Measurements from ENCODE around the gene NUDT3.
A peak's percentile ranks its signal among the peaks of the same experiment; 100 is the strongest.

The NUDT3 gene

DNA sequence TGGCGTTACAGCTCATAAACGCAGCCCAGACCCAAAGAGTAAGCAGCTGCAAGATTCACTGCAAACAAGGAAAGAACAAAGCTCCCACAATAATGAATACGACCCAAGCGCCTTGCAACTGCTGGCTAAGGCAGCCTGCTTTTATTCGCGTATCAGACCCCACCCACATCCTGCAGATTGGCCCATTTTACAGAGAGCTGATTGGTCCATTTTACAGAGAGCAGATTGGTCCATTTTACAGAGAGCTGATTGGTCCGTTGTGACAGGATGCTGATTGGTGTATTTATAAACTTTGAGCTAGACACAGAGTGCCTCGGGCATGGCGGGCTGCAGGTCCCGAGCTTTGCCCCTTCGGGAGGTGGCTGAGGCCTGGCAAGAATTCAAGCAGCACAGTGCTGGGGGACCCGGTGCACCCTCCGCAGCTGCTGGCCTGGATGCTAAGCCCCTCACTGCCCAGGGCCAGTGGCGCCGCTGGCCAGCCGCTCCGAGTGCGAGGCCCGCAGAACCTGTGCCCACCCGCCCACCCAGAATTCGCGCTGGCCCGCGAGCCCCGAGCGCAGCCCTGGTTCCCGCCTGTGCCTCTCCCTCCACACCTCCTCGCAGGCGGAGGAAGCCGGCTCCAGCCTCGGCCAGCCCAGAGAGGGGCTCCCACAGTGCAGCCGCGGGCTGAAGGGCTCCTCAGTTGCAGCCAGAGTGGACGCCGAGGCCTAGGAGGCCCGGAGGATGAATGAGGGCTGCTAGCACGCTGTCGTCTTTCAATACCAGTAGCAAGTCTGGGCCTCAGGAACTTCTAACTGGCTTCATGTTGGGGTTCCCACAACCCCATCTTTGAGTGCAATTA, 44.6 kb upstream of the NUDT3 start:
- Histone ChIP-seq H3K27me3 (ENCODE audit: control insufficient read depth, insufficient read depth, low read length) (no peaks in the 10 kb centered on the region), H3K27ac (no peak overlapping the region), H3K4me3 (ENCODE audit: low read depth, low read length) (no peak overlapping the region), H3K4me1 (no peaks in the 10 kb centered on the region), H3K36me3 (ENCODE audit: control insufficient read depth, insufficient read depth, low read length) (no peaks in the 10 kb centered on the region), H2AFZ (no peak overlapping the region), H3K79me2 (no peaks in the 10 kb centered on the region), H3K9me3 (ENCODE audit: control insufficient read depth, low read length) (no peaks in the 10 kb centered on the region), H3K9ac (no peak overlapping the region), H3K4me2 (ENCODE audit: low read length) (no peak overlapping the region)
- TF ChIP-seq, protein P1, sequence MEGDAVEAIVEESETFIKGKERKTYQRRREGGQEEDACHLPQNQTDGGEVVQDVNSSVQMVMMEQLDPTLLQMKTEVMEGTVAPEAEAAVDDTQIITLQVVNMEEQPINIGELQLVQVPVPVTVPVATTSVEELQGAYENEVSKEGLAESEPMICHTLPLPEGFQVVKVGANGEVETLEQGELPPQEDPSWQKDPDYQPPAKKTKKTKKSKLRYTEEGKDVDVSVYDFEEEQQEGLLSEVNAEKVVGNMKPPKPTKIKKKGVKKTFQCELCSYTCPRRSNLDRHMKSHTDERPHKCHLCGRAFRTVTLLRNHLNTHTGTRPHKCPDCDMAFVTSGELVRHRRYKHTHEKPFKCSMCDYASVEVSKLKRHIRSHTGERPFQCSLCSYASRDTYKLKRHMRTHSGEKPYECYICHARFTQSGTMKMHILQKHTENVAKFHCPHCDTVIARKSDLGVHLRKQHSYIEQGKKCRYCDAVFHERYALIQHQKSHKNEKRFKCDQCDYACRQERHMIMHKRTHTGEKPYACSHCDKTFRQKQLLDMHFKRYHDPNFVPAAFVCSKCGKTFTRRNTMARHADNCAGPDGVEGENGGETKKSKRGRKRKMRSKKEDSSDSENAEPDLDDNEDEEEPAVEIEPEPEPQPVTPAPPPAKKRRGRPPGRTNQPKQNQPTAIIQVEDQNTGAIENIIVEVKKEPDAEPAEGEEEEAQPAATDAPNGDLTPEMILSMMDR (IDR thresholded peaks at IDR 0.05): no peak

DNA sequence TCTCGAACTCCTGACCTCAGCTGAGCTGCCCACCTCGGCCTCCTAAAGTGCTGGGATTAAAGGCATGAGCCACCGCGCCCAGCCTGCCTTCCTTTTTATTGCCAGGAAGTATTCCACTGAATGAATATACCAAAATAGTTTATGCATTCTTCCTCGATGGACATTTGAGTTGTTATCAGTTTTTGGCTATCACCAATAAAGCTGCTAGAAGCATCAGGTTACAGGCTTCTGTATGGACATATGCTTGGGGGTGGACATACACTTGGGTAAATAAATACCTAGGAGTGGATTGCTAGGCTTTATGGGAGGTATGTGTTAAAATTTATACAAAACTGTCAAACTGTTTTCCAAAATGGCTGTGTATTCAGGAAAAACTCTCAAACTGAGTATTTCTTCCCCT, 43.4 kb upstream of the NUDT3 start:
- Histone ChIP-seq H3K79me2 (no peaks in the 10 kb centered on the region), H3K27ac (no peak overlapping the region), H3K36me3 (ENCODE audit: control insufficient read depth, insufficient read depth, low read length) (no peaks in the 10 kb centered on the region), H3K4me2 (ENCODE audit: low read length) (no peak overlapping the region), H3K4me3 (ENCODE audit: low read depth, low read length) (no peak overlapping the region), H3K27me3 (ENCODE audit: control insufficient read depth, insufficient read depth, low read length) (no peaks in the 10 kb centered on the region), H2AFZ (no peak overlapping the region), H3K4me1 (no peaks in the 10 kb centered on the region), H3K9me3 (ENCODE audit: control insufficient read depth, low read length) (no peaks in the 10 kb centered on the region), H3K9ac (no peak overlapping the region)
- TF ChIP-seq, protein P1 (IDR thresholded peaks at IDR 0.05): no peak

DNA sequence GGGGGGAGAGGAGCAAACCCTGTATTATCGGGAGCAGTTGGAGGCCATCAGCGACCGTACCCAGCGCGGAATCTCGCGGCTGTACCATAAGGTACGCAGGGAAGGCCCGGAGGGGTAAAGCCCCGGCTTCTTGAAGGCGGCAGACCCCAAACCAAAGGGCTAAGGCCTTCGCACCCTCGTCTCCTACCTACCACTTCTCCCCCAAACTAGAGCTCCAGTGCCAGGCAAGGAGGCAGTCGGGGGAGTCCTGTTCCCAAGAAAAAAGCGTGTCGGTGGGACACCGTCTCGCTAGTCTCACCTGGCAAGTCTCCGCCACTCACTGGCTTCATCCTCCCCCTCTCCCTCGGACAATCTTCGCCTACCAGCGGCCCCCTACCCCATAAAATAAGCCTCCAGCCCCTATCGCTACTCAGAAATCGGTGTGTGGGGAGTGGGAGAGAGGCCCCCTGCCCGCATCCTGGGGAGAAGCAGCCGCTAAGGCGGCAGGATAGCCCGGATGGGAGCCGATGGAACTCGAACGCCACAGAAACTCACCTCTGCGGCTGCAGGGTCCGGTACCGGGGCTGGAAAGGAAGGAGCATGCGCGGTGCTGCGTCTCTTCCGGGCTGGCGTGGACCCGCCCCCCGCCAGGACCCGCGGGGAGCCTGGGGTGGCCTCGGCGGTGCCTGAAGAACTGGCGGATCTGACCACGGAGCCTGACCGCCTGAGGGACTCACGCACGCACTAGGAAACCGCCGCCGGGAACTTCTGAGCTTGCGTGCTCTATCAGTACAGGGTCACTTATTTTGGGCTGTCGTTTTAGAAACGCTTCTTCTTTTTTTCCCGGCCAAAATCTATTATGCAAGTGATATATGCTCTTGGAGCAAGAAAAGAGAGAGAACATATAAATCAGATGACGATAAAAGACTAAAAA, 33.3 kb upstream of the NUDT3 start, which contains the start of gene RPS10:
RPS10 (minus strand) TSS at position 572 of the 913 bp plus-strand sequence. CDS start 848 bp downstream, outside the sequence.
- H3K4me1 ChIP-seq: peaks cover 3% of the 10 kb centered on the region
- peak within 1 kb of the TSS; percentile 83 for H3K27ac ChIP-seq
- H2AFZ ChIP-seq: peak within 1 kb of the TSS; percentile 97
- H3K4me3 ChIP-seq (ENCODE audit: low read depth, low read length): peak within 1 kb of the TSS; percentile 92
- TF ChIP-seq, protein P1 (IDR thresholded peaks at IDR 0.05): no peak
- no peaks in the 10 kb centered on the region for H3K9me3 ChIP-seq (ENCODE audit: control insufficient read depth, low read length)
- H3K4me2 ChIP-seq (ENCODE audit: low read length): peak within 1 kb of the TSS; percentile 98
- H3K9ac ChIP-seq: peak within 1 kb of the TSS; percentile 79
- H3K36me3 ChIP-seq (ENCODE audit: control insufficient read depth, insufficient read depth, low read length): no peaks in the 10 kb centered on the region
- no peaks in the 10 kb centered on the region for H3K79me2 ChIP-seq
- H3K27me3 ChIP-seq (ENCODE audit: control insufficient read depth, insufficient read depth, low read length): no peaks in the 10 kb centered on the region

DNA sequence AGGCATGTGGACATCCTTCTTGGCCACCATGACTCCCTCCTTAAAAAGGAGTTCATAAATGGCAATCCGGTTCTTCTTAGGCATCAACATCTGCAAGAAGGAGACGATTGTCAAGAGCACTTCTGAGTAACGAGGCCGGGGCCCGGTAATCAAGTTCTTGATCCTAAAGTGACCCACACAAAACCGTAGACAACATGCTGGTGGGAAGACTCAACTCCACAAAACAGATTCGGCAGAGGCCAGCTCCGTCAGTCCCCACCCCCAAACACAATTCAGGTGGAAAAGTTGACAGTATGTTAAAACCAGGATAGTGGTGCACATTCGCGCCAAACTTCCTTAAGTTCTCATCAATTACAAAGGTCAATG, 32.6 kb upstream of the NUDT3 start:
- peak overlapping the region; percentile 97 for H2AFZ ChIP-seq
- TF ChIP-seq, protein P1 (IDR thresholded peaks at IDR 0.05): no peak
- no peaks in the 10 kb centered on the region for H3K27me3 ChIP-seq (ENCODE audit: control insufficient read depth, insufficient read depth, low read length)
- peak overlapping the region; percentile 98 for H3K4me2 ChIP-seq (ENCODE audit: low read length)
- H3K9me3 ChIP-seq (ENCODE audit: control insufficient read depth, low read length): no peaks in the 10 kb centered on the region
- H3K4me3 ChIP-seq (ENCODE audit: low read depth, low read length): peak overlapping the region; percentile 92
- H3K36me3 ChIP-seq (ENCODE audit: control insufficient read depth, insufficient read depth, low read length): no peaks in the 10 kb centered on the region
- no peaks in the 10 kb centered on the region for H3K79me2 ChIP-seq
- peak overlapping the region; percentile 79 for H3K9ac ChIP-seq
- H3K4me1 ChIP-seq: peaks cover 3% of the 10 kb centered on the region
- peak overlapping the region; percentile 83 for H3K27ac ChIP-seq
